G401.6 (cell line): ENCODE data around the gene STXBP2.

ENCODE experiments used
- FAIRE-seq: peaks from 2 replicates; lab custom pipeline; 2012; peaks lifted over from hg19 to GRCh38; lab: Jason Lieb, UNC

Gene STXBP2

DNA sequence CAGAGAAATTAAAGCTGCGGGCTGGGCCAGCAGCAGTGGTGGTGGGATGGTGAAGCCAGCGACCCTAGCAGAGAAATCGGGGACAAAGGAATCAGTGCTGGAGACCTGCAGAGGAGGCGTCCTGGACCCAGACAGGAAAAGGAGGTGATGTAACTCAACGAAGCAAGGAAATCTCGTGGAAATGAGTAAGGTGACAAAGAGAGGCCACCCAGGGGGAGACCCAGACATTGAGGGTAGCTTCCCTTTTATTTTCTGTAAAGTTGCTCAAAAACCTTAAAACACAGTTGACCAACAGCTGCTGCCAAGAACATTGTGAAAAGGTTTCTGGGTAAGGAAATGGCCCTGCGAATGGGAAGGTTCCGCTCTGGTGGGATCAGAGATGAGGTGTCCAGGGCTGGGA is 18.7 kb downstream of the STXBP2 start:
- FAIRE-seq = no peak

DNA sequence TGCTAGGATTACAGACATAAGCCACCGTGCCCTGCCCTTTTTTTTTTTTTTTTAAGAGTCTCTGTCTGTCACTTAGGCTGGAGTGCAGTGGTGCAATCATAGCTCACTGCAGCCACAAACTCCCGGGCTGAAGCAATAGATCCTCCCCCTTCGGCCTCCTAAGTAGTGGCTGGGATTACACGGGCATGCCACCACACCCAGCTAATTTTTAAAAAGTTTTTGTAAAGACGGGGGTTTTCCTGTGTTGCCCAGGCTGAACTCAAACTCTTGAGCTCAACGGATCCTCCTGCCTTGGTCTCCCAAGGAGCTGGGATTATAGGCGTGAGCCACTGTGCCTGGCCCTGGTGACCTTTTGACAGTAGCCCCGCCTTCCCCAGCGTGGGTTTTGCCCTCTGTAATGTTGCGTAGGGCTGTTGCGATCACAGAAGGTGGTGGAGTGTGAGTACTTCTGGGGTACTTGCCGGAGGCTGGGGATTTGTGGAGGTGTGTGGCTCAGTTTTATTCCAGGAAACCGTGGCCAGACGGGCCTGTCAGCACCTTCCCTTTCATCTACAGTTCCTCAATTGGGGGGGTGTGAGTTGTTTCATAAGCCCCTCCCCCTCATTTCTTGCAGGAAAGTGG is 20.3 kb downstream of the STXBP2 start:
- no peak for FAIRE-seq

- no peak for FAIRE-seq
Measured at GRCh38 chr19:7658219-7658686, 21.3 kb downstream of the STXBP2 start.

- no peak for FAIRE-seq
Measured at GRCh38 chr19:7661744-7662538, 25.0 kb downstream of the STXBP2 start.

GRCh38 chr19:7662657-7663056 is 25.7 kb downstream of the STXBP2 start:
- no peak for FAIRE-seq

DNA sequence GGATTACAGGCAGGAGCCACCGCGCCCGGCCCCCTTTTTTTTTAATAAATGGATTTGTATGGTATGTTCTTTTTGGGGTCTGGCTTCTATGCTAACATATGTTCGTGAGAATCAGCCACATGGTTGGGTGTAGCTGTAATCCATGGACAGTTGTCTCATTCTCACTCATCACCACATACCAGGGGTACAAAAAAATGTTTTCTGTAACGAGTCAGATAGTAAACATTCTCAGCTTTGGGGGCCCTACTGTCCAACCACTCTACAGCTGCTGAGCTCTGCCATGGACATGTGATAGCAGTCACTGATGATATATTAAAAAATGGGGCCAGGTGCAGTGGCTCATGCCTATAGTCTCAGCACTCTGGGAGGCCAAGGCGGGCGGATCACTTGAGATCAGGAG is 26.8 kb downstream of the STXBP2 start:
- no peak for FAIRE-seq

GRCh38 chr19:7665076-7665475 is 28.2 kb downstream of the STXBP2 start:
- no peak for FAIRE-seq

DNA sequence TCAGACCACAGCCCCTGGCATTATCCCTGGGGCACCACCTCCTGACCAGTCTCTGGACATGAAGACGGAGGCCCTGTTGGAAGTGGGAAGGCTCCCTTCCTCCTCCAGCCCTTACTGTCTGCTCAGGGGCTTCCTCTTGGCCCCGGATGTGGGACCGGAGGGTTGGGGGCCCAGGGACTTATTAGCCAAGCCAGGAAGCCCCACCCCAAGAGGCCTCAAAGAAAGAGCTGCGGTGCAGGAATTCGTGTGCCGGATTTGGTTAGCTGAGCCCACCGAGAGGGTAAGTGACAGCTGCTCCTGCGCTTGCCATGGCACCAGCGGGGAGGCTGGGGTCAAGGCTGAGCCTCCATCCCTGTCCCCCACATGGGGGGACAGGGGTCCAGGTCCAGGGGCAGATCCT is 31.9 kb downstream of the STXBP2 start, which contains the start of gene RETN:
Gene RETN, plus strand, starts transcription at position 208 of the 400 bp plus-strand sequence. CDS start 278 bp downstream, outside the sequence.
- no peak for FAIRE-seq

DNA sequence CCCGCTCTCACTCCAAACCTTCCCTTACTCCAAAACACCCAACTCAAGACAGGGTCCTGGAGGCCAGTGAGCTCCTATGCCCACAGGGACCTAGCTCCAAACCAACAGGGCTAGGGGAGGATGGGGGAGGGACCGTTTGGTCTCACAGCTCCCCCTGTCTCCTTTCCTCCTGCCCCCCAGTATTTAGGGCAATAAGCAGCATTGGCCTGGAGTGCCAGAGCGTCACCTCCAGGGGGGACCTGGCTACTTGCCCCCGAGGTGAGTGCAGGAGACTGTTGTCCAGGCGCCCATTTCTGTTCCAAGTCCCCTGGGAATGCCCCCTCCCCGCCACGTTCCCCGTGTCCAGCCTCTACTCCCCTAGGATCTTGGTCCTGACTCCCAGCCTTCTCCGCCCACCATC is 32.7 kb downstream of the STXBP2 start:
- no peak for FAIRE-seq

DNA sequence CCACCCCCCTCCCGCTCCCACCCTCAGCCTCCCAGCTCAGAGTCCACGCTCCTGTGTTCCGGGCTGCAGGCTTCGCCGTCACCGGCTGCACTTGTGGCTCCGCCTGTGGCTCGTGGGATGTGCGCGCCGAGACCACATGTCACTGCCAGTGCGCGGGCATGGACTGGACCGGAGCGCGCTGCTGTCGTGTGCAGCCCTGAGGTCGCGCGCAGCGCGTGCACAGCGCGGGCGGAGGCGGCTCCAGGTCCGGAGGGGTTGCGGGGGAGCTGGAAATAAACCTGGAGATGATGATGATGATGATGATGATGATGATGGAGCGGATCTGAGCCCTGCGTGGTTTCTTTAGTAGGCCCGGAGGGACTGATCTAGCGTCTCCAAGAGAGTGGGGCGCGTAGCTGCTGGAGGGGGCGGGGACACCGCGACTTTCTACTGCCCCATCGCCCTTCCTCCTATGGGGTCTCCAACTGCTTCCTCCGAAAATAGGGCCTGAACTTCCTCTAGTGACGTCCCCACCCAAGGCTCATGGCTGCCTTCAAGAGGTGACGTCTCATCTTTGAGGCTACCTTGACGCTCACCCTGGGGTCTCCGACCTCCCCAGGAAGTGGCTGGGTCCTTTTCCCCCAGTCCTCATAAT is 33.4 kb downstream of the STXBP2 start:
- no peak for FAIRE-seq

- no peak for FAIRE-seq
Measured at GRCh38 chr19:7670790-7671189, 33.9 kb downstream of the STXBP2 start.

- FAIRE-seq = no peak
Measured at GRCh38 chr19:7672522-7672921, 35.6 kb downstream of the STXBP2 start.

DNA sequence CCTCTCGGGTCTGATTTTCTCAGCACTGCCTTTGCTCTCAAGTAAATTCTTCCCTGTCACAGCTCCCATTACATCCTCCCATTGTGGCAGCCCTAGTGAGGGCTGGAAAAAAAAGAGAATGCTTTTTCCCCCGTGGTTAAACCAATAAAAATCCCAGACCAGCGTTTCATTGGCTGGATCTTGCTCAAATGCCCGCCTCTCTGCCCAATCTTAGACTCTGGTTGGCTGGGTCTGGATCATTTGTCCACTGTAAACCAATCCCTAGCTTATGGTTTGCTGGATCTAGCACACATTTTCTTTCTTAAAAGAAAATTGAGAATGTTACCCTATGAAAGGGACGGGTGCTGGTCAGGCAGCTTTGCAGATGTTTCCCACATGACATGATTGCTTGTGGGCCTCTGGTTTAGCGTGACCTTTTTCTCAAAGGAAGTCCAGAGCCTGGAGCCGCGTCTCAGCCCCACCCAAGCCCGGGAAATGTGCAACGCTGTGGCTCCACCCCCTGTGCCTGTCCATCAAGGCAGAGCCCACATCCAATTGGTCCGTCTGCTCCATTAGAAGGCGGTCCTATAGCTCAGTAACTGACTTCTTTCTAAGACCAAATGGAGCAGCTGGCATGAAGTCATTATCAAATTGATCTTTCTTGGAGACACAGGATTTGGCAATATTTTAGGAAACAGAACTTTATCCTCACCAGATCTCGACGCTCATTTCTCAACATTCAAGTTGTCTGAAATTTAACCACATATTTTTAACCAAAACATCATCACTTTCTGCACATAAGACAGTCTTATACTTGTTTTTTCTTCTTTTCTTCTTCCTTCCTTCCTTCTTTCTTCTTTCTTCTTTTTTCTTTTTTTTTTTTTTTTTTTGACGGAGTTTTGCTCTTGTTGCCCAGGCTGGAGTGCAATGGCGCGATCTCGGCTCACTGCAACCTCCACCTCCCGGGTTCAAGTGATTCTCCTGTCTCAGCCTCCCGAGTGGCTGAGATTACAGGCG is 37.4 kb downstream of the STXBP2 start:
- FAIRE-seq = no peak

DNA sequence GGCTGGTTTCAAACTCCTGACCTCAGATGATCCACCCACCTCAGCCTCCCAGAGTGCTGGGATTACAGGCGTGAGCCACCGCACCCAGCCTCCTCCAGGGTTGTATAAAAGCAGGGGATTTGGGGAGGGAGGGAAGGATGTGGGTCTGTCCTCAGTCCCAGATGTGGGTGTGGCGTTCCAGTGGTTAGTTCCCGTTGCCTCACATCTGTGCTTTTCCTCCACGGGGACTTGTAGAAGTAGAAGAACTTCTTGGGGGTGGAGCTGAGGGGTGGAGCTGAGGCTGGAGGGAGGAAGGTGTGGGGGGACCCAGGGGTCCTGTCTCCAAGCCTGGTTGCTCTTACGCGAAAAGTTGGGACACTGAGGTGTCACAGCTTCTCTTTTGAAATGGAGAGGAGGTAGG is 39.5 kb downstream of the STXBP2 start:
- no peak for FAIRE-seq

DNA sequence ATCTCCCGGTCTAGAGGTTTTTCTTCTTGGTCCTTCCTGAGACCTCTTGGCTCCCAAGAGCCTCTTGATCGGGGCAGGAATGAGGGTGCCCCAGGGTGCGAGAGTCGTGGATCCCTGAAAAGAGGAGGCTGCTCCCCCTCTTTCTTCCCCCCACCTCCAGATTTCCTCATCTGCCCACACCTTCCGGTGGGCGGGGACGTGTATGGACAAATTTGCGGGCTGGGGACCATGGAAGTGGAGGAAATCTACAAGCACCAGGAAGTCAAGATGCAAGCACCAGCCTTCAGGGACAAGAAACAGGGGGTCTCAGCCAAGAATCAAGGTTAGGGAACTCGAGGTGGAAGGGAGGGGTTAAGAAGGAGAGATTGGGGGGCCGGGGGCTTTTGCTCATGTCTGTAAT is 39.9 kb downstream of the STXBP2 start, which contains the start of gene MCEMP1:
Gene MCEMP1, plus strand, starts transcription at position 237 of the 400 bp plus-strand sequence. Its CDS starts 31 bp downstream, at position 268.
- FAIRE-seq = no peak

- FAIRE-seq = no peak
Measured at GRCh38 chr19:7677669-7678311, 40.9 kb downstream of the STXBP2 start.

DNA sequence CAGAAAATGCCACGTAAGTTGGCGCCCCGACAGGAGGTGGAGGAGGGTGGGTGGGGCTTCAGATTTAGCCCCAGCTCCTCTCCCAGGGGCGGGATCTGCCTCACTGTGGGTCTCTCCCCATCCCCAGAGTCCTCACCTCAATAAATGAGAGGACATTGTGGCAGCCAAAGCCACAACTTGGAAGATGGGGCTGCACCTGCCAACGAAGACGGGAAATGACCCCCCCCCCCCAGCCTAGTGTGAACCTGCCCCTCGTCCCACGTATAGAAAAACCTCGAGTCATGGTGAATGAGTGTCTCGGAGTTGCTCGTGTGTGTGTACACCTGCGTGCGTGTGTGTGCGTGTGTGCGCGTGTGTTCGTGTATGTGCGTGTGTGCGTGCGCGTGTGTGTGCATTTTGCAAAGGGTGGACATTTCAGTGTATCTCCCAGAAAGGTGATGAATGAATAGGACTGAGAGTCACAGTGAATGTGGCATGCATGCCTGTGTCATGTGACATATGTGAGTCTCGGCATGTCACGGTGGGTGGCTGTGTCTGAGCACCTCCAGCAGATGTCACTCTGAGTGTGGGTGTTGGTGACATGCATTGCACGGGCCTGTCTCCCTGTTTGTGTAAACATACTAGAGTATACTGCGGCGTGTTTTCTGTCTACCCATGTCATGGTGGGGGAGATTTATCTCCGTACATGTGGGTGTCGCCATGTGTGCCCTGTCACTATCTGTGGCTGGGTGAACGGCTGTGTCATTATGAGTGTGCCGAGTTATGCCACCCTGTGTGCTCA is 42.3 kb downstream of the STXBP2 start:
- no peak for FAIRE-seq

GRCh38 chr19:7679771-7680605 is 43.1 kb downstream of the STXBP2 start:
- no peak for FAIRE-seq

DNA sequence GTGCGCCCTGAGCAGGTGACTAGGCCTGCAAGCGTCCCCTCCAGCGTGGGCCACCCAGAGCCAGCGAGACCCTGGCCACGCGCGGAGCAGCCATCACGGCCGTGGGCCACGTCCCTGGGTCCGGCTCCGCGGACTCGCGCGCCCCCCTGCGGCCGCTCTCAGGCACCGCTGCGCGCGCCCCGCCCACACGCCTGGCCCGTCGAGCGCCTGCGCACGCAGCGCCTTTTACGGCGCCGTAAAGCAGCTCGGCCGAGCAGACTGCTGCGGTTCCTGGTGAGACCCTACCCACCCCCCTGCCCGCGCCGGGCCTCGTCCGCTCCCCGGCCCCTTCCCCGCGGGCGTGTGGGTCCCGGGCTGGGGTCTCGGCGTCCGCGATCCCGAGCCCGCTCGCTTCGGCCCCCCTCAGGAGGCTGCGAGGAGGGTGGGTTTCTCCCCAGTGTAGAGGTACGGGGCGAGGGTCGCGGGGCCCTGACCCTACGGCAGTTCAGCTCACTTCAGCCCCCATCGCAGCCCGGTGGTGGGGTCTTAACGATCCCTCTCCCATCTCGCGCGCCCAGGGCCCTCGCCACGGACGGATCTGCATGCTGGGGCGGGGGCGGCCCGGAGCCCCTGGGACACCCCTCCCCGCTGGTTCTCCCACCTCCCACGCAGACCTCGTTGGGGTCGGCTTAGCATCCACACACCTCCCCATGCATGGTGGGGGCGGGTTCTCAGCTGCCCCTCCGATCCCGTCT is 43.9 kb downstream of the STXBP2 start, which contains the start of gene TRAPPC5:
Gene TRAPPC5, plus strand, starts transcription at position 228 of the 734 bp plus-strand sequence. CDS start 1,421 bp downstream, outside the sequence.
- FAIRE-seq = no peak
